BLaER1 treated with 17β-estradiol and CSF1 and Interleukin-3, amounts not matched to agents 10 nM and 100 nM (cell line): ENCODE data around the gene SFI1.
"Not testable (repeated sequence)": the region's sequence is repeated elsewhere in the genome, so short reads cannot be mapped to it uniquely, and the experiment has no call there.

ENCODE experiments used
- H3K27ac ChIP-seq, 11 experiments: shearing (Covaris generic); formaldehyde crosslinking; 2 replicates each; pipeline ENCODE4 v1.8.1; 2022
- H3K27me3 ChIP-seq, 11 experiments: shearing (Covaris generic); formaldehyde crosslinking; 2 replicates each; pipeline ENCODE4 v1.8.1; 2022
- H3K36me3 ChIP-seq, 11 experiments: shearing (Covaris generic); formaldehyde crosslinking; 2 replicates each; pipeline ENCODE4 v1.8.1; 2022
- H3K4me1 ChIP-seq, 10 experiments: shearing (Covaris generic); formaldehyde crosslinking; 2 replicates each; pipeline ENCODE4 v1.8.1; 2022
- H3K4me2 ChIP-seq, 11 experiments: shearing (Covaris generic); formaldehyde crosslinking; 2 replicates each; pipeline ENCODE4 v1.8.1; 2022
- H3K4me3 ChIP-seq, 10 experiments: shearing (Covaris generic); formaldehyde crosslinking; 2 replicates each; pipeline ENCODE4 v1.8.1; 2022
- H3K9ac ChIP-seq, 11 experiments: shearing (Covaris generic); formaldehyde crosslinking; 2 replicates each; pipeline ENCODE4 v1.8.1; 2022
- H3K9me3 ChIP-seq, 11 experiments: shearing (Covaris generic); formaldehyde crosslinking; replicated peaks in 1 of 11; 2 replicates each; pipeline ENCODE4 v1.8.1; 2022
- H4K20me1 ChIP-seq, 11 experiments: shearing (Covaris generic); formaldehyde crosslinking; 2 replicates each; pipeline ENCODE4 v1.8.1; 2022
- Cebpa-rat ChIP-seq, 11 experiments: shearing (Covaris generic); IDR thresholded peaks; 2 replicates each; pipeline ENCODE4 v1.8.1; 2022

Gene SFI1

DNA sequence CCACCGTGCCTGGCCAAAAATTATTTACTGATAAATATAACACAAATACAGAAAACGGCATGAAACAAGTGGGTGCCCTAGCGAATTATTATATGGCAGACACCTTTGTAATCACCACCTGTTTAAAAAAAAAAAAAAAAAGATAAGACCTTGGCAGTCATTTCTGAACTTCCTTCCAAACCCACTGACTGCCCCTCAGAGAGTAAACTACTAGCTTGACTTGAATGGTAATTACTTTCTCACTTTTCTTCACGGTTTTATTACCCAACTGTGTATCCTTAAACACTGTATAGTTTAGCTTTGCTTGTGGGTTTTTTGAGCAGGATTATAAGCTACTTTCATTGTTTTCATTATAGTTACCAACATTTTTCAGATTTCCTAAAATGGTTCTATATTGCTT is 23.7 kb downstream of the SFI1 start:
- Histone ChIP-seq H3K9me3 (peaks cover 0 to 4% (median 0%) of the 10 kb centered on the region in 11 experiments; a peak in 1 of 22 replicates), H3K27ac (no peak overlapping the region), H3K4me2 (no peak overlapping the region), H3K4me3 (no peak overlapping the region), H3K4me1 (peaks cover 0 to 5% (median 0%) of the 10 kb centered on the region in 10 experiments; a peak in 6 of 20 replicates), H3K36me3 (peaks cover 21 to 73% (median 32%) of the 10 kb centered on the region in 11 experiments), H3K9ac (no peak overlapping the region), H4K20me1 (0 out of 22 replicates have a peak, but pooled peaks cover 0 to 7% (median 0%) of the 10 kb centered on the region in 11 experiments), H3K27me3 (no peaks in the 10 kb centered on the region)
- TF ChIP-seq Cebpa-rat (IDR thresholded peaks at IDR 0.05), result no peak

- H3K36me3 ChIP-seq, result peaks cover 19 to 77% (median 46%) of the 10 kb centered on the region in 11 experiments
- H3K4me2 ChIP-seq, H3K27me3 ChIP-seq, H3K4me3 ChIP-seq, H4K20me1 ChIP-seq, H3K27ac ChIP-seq, H3K9me3 ChIP-seq, H3K9ac ChIP-seq: not testable (repeated sequence)
- peaks cover 0 to 20% (median 0%) of the 10 kb centered on the region in 10 experiments; a peak in 5 of 20 replicates for H3K4me1 ChIP-seq
These were observed 27.8 kb downstream of the SFI1 start for GRCh38 chr22:31524132-31524531.

GRCh38 chr22:31526270-31526669 is 29.9 kb downstream of the SFI1 start:
- H3K27me3 ChIP-seq, result no peaks in the 10 kb centered on the region
- H3K9me3 ChIP-seq, result peaks cover 0 to 9% (median 0%) of the 10 kb centered on the region in 11 experiments; a peak in 3 of 22 replicates
- H3K4me2 ChIP-seq, result peak overlapping the region in 3 of 11 experiments; percentile 24 to 68 (median 45); a peak in 5 of 22 replicates
- no peak for TF ChIP-seq Cebpa-rat (IDR thresholded peaks at IDR 0.05)
- H3K36me3 ChIP-seq, result peaks cover 22 to 81% (median 50%) of the 10 kb centered on the region in 11 experiments
- H3K27ac ChIP-seq, result peak overlapping the region in 2 of 11 experiments; percentile 44 to 58; a peak in 4 of 22 replicates
- no peak overlapping the region for H3K9ac ChIP-seq
- H4K20me1 ChIP-seq, result 0 out of 22 replicates have a peak, but pooled peaks cover 0 to 6% (median 0%) of the 10 kb centered on the region in 11 experiments
- H3K4me3 ChIP-seq, result no peak overlapping the region
- peaks cover 0 to 29% (median 0%) of the 10 kb centered on the region in 10 experiments; a peak in 5 of 20 replicates for H3K4me1 ChIP-seq

GRCh38 chr22:31530823-31531195 is 34.5 kb downstream of the SFI1 start:
- Histone ChIP-seq H4K20me1 (peaks cover 0 to 6% (median 0%) of the 10 kb centered on the region in 11 experiments; a peak in 1 of 22 replicates), H3K4me2 (no peak overlapping the region), H3K27ac (no peak overlapping the region), H3K27me3 (no peaks in the 10 kb centered on the region), H3K9ac (no peak overlapping the region), H3K9me3 (peaks cover 0 to 1% (median 0%) of the 10 kb centered on the region in 11 experiments; a peak in 1 of 22 replicates), H3K36me3 (peaks cover 10 to 78% (median 46%) of the 10 kb centered on the region in 11 experiments; a peak in 19 of 22 replicates), H3K4me1 (peaks cover 0 to 40% (median 1%) of the 10 kb centered on the region in 10 experiments; a peak in 7 of 20 replicates), H3K4me3 (no peak overlapping the region)
- no peak for TF ChIP-seq Cebpa-rat (IDR thresholded peaks at IDR 0.05)

DNA sequence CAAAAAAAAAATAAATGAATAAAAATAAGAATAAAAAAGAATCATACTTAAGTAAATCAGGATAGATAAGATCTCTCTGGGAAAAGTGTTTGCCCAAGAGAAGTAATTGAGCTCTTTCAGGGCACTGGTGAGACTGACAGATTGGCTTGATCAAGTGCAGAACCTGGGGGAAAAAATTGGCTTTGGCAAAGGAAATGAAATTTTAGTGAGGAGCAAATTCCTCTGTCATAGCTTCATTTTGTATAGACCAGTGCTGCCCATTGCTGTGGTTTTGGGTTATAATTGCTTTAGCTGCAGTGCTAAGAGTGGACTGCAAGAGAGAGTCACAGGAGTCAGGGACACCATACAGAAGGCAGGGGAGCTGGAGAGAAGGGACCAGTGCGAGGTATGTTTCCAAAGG is 35.7 kb downstream of the SFI1 start:
- Histone ChIP-seq H3K9me3 (no peaks in the 10 kb centered on the region), H4K20me1 (peaks cover 0 to 6% (median 0%) of the 10 kb centered on the region in 11 experiments; a peak in 1 of 22 replicates), H3K4me3 (no peak overlapping the region), H3K4me1 (peaks cover 0 to 28% (median 1%) of the 10 kb centered on the region in 10 experiments; a peak in 7 of 20 replicates), H3K36me3 (peaks cover 9 to 70% (median 39%) of the 10 kb centered on the region in 11 experiments; a peak in 19 of 22 replicates), H3K9ac (0 out of 22 replicates have a peak overlapping the region, but pooled peaks of 1 of the 11 experiments have one; percentile 7), H3K27me3 (no peaks in the 10 kb centered on the region), H3K27ac (no peak overlapping the region), H3K4me2 (peak overlapping the region in 3 of 11 experiments; percentile 36 to 45 (median 37); a peak in 5 of 22 replicates)
- TF ChIP-seq Cebpa-rat (IDR thresholded peaks at IDR 0.05), result no peak

- peaks cover 0 to 6% (median 0%) of the 10 kb centered on the region in 11 experiments; a peak in 1 of 22 replicates for H4K20me1 ChIP-seq
- no peaks in the 10 kb centered on the region for H3K27me3 ChIP-seq
- H3K36me3 ChIP-seq, result peaks cover 3 to 64% (median 35%) of the 10 kb centered on the region in 11 experiments; a peak in 20 of 22 replicates
- H3K4me2 ChIP-seq, result no peak overlapping the region
- no peaks in the 10 kb centered on the region for H3K9me3 ChIP-seq
- peaks cover 0 to 27% (median 1%) of the 10 kb centered on the region in 10 experiments; a peak in 7 of 20 replicates for H3K4me1 ChIP-seq
- no peak overlapping the region for H3K9ac ChIP-seq
- no peak overlapping the region for H3K27ac ChIP-seq
- TF ChIP-seq Cebpa-rat (IDR thresholded peaks at IDR 0.05), result no peak
- no peak overlapping the region for H3K4me3 ChIP-seq
These were observed 37.0 kb downstream of the SFI1 start for GRCh38 chr22:31533374-31533773.

DNA sequence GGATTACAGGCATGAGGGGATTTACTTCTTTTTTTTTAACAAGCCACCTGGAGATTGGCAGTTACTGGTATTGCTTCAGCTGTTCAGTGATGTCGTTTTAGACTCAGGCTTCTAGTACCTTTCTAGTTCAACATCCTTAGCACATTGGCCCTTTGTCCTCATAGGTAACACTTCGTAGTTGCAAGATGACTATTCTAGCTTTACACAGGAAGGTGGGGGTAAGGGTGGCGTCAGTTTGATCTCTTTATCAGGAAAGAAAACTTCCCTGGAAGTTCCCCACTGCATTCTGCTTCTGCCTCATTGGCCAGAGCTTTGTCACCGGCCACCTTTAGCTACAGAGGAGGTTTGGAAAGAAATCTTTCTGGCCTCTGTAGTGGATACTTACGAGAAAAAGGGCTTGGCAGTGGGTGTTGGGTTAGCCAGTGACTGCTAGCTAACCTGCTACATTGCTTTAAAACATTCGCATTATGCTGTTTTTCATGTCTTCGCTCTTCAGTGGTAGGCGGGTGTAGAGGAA is 40.7 kb downstream of the SFI1 start:
- Histone ChIP-seq H3K36me3 (peaks cover 0 to 55% (median 29%) of the 10 kb centered on the region in 11 experiments; a peak in 20 of 22 replicates), H3K9me3 (no peaks in the 10 kb centered on the region), H3K27me3 (no peaks in the 10 kb centered on the region), H3K27ac (no peak overlapping the region), H3K4me1 (peaks cover 0 to 11% (median 1%) of the 10 kb centered on the region in 10 experiments; a peak in 7 of 20 replicates), H3K9ac (no peak overlapping the region), H4K20me1 (peaks cover 0 to 6% (median 0%) of the 10 kb centered on the region in 11 experiments; a peak in 1 of 22 replicates), H3K4me3 (no peak overlapping the region), H3K4me2 (no peak overlapping the region)
- no peak for TF ChIP-seq Cebpa-rat (IDR thresholded peaks at IDR 0.05)

- Histone ChIP-seq H4K20me1 (no peaks in the 10 kb centered on the region), H3K27ac (no peak overlapping the region)
These were observed 42.5 kb downstream of the SFI1 start for GRCh38 chr22:31538815-31539214.

DNA sequence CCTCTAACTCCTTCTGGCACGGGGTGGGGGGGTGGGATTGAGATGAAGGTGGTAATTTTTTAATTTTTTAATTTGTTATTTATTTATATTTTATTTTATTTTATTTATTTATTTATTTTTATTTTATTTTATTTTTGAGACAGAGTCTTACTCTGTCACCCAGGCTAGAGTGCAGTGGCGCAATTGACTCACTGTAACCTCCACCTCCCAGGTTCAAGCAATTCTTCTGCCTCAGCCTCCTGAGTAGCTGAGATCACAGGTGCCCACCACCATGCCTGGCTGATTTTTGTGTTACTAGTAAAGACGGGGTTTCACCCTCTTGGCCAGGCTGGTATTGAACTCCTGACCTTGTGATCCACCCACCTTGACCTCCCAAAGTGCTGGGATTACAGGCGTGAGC is 43.8 kb downstream of the SFI1 start:
- H3K27ac ChIP-seq, H3K4me2 ChIP-seq, H3K9ac ChIP-seq, H3K9me3 ChIP-seq, H3K4me3 ChIP-seq, H4K20me1 ChIP-seq, H3K27me3 ChIP-seq: not testable (repeated sequence)
- Histone ChIP-seq H3K4me1 (peaks cover 0 to 14% (median 3%) of the 10 kb centered on the region in 10 experiments; a peak in 5 of 20 replicates), H3K36me3 (peaks cover 0 to 34% (median 27%) of the 10 kb centered on the region in 11 experiments; a peak in 20 of 22 replicates)

More at GRCh38 chr22:31538815-31539214, 42.5 kb downstream of the SFI1 start:
- Histone ChIP-seq H3K4me1 (0 out of 20 replicates have a peak, but pooled peaks cover 0 to 6% (median 0%) of the 10 kb centered on the region in 10 experiments), H3K36me3 (peaks cover 0 to 40% (median 22%) of the 10 kb centered on the region in 11 experiments; a peak in 20 of 22 replicates), H3K4me3 (no peak overlapping the region), H3K4me2 (no peak overlapping the region), H3K27me3 (no peaks in the 10 kb centered on the region), H3K9me3 (no peaks in the 10 kb centered on the region), H3K9ac (no peak overlapping the region)
- no peak for TF ChIP-seq Cebpa-rat (IDR thresholded peaks at IDR 0.05)
